WTC11 (cell line): Measurements from ENCODE around the gene CBLB. TPM values are rescaled to one million over a fixed set of nuclear protein-coding genes. Genes with fewer than 3 reads are reported as not detected.

Experiments used
- ATAC-seq: fragments of 200-7000 bp; cut with Tn5 transposase; 2 replicates; pipeline ENCODE4 v1.10.0; 2021; ENCODE audit warnings: mild to moderate bottlenecking, moderate library complexity
- CTCF ChIA-PET: fragments of 300-600 bp; sonication (Branson Sonifier 250); formaldehyde crosslinking; loops from one replicate; lab custom pipeline; 2021; ENCODE audit warnings: antibody characterized with exemption; lab: Charles Lee
- POLR2A ChIA-PET: fragments of 350-600 bp; sonication (Branson Sonifier 250); formaldehyde crosslinking; loops from one replicate; lab custom pipeline; 2021; ENCODE audit warnings: antibody characterized with exemption; lab: Charles Lee
- DNase-seq: peaks from one replicate; pipeline ENCODE4 v3.0.0; 2021; ENCODE audit warnings: low spot score
- H3K27ac Mint-ChIP-seq: 2 replicates; pipeline ENCODE4 v1.8.0; 2021; ENCODE audit warnings: mixed read lengths
- H3K27me3 Mint-ChIP-seq: 2 replicates; pipeline ENCODE4 v1.8.0; 2021; ENCODE audit warnings: low read depth, mild to moderate bottlenecking, moderate library complexity, mixed read lengths
- H3K36me3 Mint-ChIP-seq: 2 replicates; pipeline ENCODE4 v1.8.0; 2021; ENCODE audit warnings: mixed read lengths
- H3K4me1 Mint-ChIP-seq: 2 replicates; pipeline ENCODE4 v1.8.0; 2022; ENCODE audit warnings: mixed read lengths
- H3K4me3 Mint-ChIP-seq: 2 replicates; pipeline ENCODE4 v1.8.0; 2021; ENCODE audit warnings: mild to moderate bottlenecking, moderate library complexity, mixed read lengths
- H3K9me3 Mint-ChIP-seq: 2 replicates; pipeline ENCODE4 v1.8.0; 2021; ENCODE audit warnings: mixed read lengths
- ELF4 ChIP-seq: sonication (generic); formaldehyde crosslinking; IDR thresholded peaks from 2 replicates; pipeline ENCODE4 v1.8.1; 2022; ENCODE audit warnings: low read depth, mild to moderate bottlenecking, moderate library complexity, missing genetic modification reagents
- GTF2I ChIP-seq: fragments of 250-450 bp; sonication (Bioruptor Pico); conservative IDR thresholded peaks from 2 replicates; pipeline ENCODE4 v1.4.0; 2021; ENCODE audit warnings: mild to moderate bottlenecking
- HMGA2 ChIP-seq: fragments of 250-450 bp; sonication (Bioruptor Pico); IDR thresholded peaks from 2 replicates; pipeline ENCODE4 v1.4.0; 2021; ENCODE audit warnings: mild to moderate bottlenecking, moderate library complexity
- JAZF1 ChIP-seq: fragments of 250-450 bp; sonication (Bioruptor Pico); IDR thresholded peaks from 2 replicates; pipeline ENCODE4 v1.9.0; 2021; ENCODE audit warnings: moderate library complexity, mild to moderate bottlenecking, inconsistent platforms
- MXD4 ChIP-seq: fragments of 250-450 bp; sonication (Bioruptor Pico); IDR thresholded peaks from 2 replicates; pipeline ENCODE4 v1.8.0; 2021; ENCODE audit warnings: mild to moderate bottlenecking, moderate library complexity, borderline replicate concordance
- NFATC4 ChIP-seq: fragments of 250-450 bp; sonication (Bioruptor Pico); IDR thresholded peaks from 2 replicates; pipeline ENCODE4 v1.9.0; 2021; ENCODE audit warnings: mild to moderate bottlenecking
- NR2C2 ChIP-seq: sonication (generic); formaldehyde crosslinking; IDR thresholded peaks from 2 replicates; pipeline ENCODE4 v1.8.0; 2022; ENCODE audit warnings: mild to moderate bottlenecking, missing genetic modification reagents
- SOX15 ChIP-seq: fragments of 250-450 bp; sonication (Bioruptor Pico); IDR thresholded peaks from 2 replicates; pipeline ENCODE4 v1.9.0; 2021; ENCODE audit warnings: mild to moderate bottlenecking
- ZNF219 ChIP-seq: sonication (generic); formaldehyde crosslinking; IDR thresholded peaks from 2 replicates; pipeline ENCODE4 v1.8.0; 2023; ENCODE audit warnings: missing genetic modification reagents, mild to moderate bottlenecking, borderline replicate concordance
- ZNF232 ChIP-seq: sonication (generic); formaldehyde crosslinking; IDR thresholded peaks from 2 replicates; pipeline ENCODE4 v1.8.0; 2022; ENCODE audit warnings: mild to moderate bottlenecking, missing genetic modification reagents
- ZNF423 ChIP-seq: fragments of 250-450 bp; sonication (Bioruptor Pico); IDR thresholded peaks from 2 replicates; pipeline ENCODE4 v2.1.2; 2022; ENCODE audit warnings: mild to moderate bottlenecking, moderate library complexity
- ZNF671 ChIP-seq: fragments of 250-450 bp; sonication (Bioruptor Pico); IDR thresholded peaks from 2 replicates; pipeline ENCODE4 v1.8.0; 2021; ENCODE audit warnings: mild to moderate bottlenecking
- total RNA-seq: library from RNA; stranded (reverse); gene quantifications from 3 replicates; pipeline ENCODE4 v1.2.3, GENCODE V29; 2021
- TF ChIP-seq, protein P1 (sequence below): sonication (generic); formaldehyde crosslinking; IDR thresholded peaks from 2 replicates; pipeline ENCODE4 v1.8.0; 2022; ENCODE audit warnings: missing genetic modification reagents
- TF ChIP-seq, protein P2 (sequence below): fragments of 250-450 bp; sonication (Bioruptor Pico); IDR thresholded peaks from 2 replicates; pipeline ENCODE4 v1.8.0; 2021; ENCODE audit warnings: mild to moderate bottlenecking
- TF ChIP-seq, protein P3 (sequence below): fragments of 250-450 bp; sonication (Bioruptor Pico); IDR thresholded peaks from 2 replicates; pipeline ENCODE4 v1.9.0; 2021; ENCODE audit warnings: mild to moderate bottlenecking
- TF ChIP-seq, protein P4 (sequence below): sonication (generic); formaldehyde crosslinking; IDR thresholded peaks from 2 replicates; pipeline ENCODE4 v1.8.1; 2023; ENCODE audit warnings: mild to moderate bottlenecking, missing genetic modification reagents
- TF ChIP-seq, protein P5 (sequence below): sonication (generic); formaldehyde crosslinking; IDR thresholded peaks from 2 replicates; pipeline ENCODE4 v1.8.1; 2022; ENCODE audit warnings: mild to moderate bottlenecking, moderate library complexity, missing genetic modification reagents
- TF ChIP-seq, protein P6 (sequence below): fragments of 250-450 bp; sonication (Bioruptor Pico); IDR thresholded peaks from 2 replicates; pipeline ENCODE4 v2.1.2; 2022; ENCODE audit warnings: mild to moderate bottlenecking, moderate library complexity
- TF ChIP-seq, protein P7 (sequence below): fragments of 250-450 bp; sonication (Bioruptor Pico); conservative IDR thresholded peaks from 2 replicates; pipeline ENCODE4 v1.9.0; 2021; ENCODE audit warnings: mild to moderate bottlenecking
- TF ChIP-seq, protein P8 (sequence below): sonication (generic); formaldehyde crosslinking; conservative IDR thresholded peaks from 2 replicates; pipeline ENCODE4 v1.8.1; 2023; ENCODE audit warnings: mild to moderate bottlenecking, low read depth, missing genetic modification reagents, moderate library complexity

CBLB gene
- total RNA-seq, 1 experiment from 2014 or later: 19.8 TPM

DNA sequence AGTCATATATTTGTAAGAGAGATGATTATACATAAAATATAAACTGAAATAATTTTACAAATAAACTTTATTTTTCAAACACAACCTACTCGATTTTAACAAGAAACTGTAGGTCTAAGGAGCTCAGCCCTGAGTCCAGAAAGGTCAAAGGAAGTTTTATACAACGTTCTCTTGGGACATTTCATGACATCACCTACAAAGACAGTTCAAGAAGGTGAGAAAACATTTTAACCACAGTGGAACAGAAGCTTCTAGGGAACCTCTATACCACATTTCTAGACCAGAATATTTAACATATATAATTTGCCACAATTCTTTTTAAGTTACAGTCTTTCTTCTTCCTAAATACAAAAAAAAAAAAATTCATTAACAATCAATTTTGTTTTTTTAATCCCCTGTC, 40.1 kb downstream of the CBLB start (continued):
- TF ChIP-seq, protein P1, sequence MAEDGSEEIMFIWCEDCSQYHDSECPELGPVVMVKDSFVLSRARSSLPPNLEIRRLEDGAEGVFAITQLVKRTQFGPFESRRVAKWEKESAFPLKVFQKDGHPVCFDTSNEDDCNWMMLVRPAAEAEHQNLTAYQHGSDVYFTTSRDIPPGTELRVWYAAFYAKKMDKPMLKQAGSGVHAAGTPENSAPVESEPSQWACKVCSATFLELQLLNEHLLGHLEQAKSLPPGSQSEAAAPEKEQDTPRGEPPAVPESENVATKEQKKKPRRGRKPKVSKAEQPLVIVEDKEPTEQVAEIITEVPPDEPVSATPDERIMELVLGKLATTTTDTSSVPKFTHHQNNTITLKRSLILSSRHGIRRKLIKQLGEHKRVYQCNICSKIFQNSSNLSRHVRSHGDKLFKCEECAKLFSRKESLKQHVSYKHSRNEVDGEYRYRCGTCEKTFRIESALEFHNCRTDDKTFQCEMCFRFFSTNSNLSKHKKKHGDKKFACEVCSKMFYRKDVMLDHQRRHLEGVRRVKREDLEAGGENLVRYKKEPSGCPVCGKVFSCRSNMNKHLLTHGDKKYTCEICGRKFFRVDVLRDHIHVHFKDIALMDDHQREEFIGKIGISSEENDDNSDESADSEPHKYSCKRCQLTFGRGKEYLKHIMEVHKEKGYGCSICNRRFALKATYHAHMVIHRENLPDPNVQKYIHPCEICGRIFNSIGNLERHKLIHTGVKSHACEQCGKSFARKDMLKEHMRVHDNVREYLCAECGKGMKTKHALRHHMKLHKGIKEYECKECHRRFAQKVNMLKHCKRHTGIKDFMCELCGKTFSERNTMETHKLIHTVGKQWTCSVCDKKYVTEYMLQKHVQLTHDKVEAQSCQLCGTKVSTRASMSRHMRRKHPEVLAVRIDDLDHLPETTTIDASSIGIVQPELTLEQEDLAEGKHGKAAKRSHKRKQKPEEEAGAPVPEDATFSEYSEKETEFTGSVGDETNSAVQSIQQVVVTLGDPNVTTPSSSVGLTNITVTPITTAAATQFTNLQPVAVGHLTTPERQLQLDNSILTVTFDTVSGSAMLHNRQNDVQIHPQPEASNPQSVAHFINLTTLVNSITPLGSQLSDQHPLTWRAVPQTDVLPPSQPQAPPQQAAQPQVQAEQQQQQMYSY: no peak
- TF ChIP-seq ZNF671 (CRISPR knock-in tag) (no peak), ZNF232 (CRISPR knock-in tag) (no peak), ZNF423 (CRISPR knock-in tag) (no peak), HMGA2 (CRISPR knock-in tag) (no peak), ZNF219 (CRISPR knock-in tag) (no peak), NR2C2 (CRISPR knock-in tag) (no peak), MXD4 (CRISPR knock-in tag) (no peak), ELF4 (CRISPR knock-in tag) (no peak), SOX15 (CRISPR knock-in tag) (no peak)
- TF ChIP-seq, protein P2, sequence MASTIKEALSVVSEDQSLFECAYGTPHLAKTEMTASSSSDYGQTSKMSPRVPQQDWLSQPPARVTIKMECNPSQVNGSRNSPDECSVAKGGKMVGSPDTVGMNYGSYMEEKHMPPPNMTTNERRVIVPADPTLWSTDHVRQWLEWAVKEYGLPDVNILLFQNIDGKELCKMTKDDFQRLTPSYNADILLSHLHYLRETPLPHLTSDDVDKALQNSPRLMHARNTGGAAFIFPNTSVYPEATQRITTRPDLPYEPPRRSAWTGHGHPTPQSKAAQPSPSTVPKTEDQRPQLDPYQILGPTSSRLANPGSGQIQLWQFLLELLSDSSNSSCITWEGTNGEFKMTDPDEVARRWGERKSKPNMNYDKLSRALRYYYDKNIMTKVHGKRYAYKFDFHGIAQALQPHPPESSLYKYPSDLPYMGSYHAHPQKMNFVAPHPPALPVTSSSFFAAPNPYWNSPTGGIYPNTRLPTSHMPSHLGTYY (CRISPR knock-in tag): no peak
- TF ChIP-seq, protein P3, sequence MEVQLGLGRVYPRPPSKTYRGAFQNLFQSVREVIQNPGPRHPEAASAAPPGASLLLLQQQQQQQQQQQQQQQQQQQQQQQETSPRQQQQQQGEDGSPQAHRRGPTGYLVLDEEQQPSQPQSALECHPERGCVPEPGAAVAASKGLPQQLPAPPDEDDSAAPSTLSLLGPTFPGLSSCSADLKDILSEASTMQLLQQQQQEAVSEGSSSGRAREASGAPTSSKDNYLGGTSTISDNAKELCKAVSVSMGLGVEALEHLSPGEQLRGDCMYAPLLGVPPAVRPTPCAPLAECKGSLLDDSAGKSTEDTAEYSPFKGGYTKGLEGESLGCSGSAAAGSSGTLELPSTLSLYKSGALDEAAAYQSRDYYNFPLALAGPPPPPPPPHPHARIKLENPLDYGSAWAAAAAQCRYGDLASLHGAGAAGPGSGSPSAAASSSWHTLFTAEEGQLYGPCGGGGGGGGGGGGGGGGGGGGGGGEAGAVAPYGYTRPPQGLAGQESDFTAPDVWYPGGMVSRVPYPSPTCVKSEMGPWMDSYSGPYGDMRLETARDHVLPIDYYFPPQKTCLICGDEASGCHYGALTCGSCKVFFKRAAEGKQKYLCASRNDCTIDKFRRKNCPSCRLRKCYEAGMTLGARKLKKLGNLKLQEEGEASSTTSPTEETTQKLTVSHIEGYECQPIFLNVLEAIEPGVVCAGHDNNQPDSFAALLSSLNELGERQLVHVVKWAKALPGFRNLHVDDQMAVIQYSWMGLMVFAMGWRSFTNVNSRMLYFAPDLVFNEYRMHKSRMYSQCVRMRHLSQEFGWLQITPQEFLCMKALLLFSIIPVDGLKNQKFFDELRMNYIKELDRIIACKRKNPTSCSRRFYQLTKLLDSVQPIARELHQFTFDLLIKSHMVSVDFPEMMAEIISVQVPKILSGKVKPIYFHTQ (CRISPR knock-in tag): no peak

DNA sequence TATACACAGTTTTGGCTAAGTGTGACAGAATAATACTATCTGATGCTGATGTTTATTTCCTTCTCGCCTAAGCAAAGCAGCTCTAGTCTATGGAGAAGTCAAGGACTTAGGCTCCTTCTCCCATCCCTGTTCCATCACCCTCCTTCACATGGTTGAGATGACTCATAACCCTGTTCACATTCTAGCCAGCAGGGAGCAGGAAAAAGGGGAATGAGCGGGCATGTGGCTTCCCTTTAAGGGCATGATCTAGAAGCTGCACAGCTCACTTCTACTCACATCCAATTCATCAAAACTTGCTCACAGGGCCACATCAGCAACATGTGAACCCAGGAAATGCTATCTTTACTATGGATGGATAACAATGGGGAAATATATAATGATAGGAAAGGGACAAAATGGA, 40.9 kb downstream of the CBLB start:
- ATAC-seq (peak; percentile 92), DNase-seq (no peak)
- Mint-ChIP-seq H3K27me3 (no peaks in the 10 kb centered on the region), H3K4me3 (no peak overlapping the region), H3K9me3 (no peaks in the 10 kb centered on the region), H3K4me1 (peaks cover 23% of the 10 kb centered on the region), H3K36me3 (peaks cover 5% of the 10 kb centered on the region; the same call in 1 of the 2 replicates), H3K27ac (no peak overlapping the region; the same call in 1 of the 2 replicates)
- POLR2A ChIA-PET: no interaction called here
- CTCF ChIA-PET: no interaction called here
- TF ChIP-seq, protein P4, sequence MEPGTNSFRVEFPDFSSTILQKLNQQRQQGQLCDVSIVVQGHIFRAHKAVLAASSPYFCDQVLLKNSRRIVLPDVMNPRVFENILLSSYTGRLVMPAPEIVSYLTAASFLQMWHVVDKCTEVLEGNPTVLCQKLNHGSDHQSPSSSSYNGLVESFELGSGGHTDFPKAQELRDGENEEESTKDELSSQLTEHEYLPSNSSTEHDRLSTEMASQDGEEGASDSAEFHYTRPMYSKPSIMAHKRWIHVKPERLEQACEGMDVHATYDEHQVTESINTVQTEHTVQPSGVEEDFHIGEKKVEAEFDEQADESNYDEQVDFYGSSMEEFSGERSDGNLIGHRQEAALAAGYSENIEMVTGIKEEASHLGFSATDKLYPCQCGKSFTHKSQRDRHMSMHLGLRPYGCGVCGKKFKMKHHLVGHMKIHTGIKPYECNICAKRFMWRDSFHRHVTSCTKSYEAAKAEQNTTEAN: no peak
- TF ChIP-seq JAZF1 (no peak), NFATC4 (CRISPR knock-in tag) (no peak), GTF2I (no peak)
- TF ChIP-seq, protein P5, sequence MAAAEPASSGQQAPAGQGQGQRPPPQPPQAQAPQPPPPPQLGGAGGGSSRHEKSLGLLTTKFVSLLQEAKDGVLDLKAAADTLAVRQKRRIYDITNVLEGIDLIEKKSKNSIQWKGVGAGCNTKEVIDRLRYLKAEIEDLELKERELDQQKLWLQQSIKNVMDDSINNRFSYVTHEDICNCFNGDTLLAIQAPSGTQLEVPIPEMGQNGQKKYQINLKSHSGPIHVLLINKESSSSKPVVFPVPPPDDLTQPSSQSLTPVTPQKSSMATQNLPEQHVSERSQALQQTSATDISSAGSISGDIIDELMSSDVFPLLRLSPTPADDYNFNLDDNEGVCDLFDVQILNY (CRISPR knock-in tag): no peak
- TF ChIP-seq, protein P6, sequence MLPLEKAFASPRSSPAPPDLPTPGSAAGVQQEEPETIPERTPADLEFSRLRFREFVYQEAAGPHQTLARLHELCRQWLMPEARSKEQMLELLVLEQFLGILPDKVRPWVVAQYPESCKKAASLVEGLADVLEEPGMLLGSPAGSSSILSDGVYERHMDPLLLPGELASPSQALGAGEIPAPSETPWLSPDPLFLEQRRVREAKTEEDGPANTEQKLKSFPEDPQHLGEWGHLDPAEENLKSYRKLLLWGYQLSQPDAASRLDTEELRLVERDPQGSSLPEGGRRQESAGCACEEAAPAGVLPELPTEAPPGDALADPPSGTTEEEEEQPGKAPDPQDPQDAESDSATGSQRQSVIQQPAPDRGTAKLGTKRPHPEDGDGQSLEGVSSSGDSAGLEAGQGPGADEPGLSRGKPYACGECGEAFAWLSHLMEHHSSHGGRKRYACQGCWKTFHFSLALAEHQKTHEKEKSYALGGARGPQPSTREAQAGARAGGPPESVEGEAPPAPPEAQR (CRISPR knock-in tag): no peak
- TF ChIP-seq, protein P7, sequence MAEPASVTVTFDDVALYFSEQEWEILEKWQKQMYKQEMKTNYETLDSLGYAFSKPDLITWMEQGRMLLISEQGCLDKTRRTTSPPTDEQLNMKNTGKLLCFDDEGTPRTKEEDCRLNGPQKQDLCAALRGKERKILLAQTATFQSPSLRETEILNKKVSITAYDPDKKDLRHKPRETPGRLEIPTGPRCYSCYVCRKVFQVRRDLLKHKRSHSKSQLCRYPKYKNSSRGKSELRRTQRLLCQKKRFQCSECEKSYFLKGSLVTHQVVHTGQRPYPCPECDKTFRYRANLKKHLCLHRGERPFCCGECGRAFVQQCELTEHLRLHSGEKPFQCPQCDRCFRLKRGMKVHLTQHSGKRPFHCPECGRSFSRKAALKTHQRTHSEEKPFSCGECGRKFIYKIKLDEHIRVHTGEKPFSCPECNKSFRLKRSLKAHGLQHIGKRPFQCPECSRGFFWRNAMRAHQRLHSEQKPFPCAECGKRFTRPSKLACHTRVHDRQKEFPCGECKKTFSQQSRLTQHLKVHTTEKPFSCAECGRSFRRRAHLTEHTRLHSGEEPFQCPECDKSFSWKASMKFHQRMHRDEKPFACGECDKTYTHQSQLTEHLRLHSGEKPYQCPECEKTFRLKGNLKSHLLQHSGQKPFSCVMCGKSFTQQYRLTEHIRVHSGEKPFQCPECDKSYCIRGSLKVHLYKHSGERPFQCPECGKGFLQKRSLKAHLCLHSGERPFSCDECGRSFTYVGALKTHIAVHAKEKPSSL (CRISPR knock-in tag): no peak
- TF ChIP-seq, protein P8, sequence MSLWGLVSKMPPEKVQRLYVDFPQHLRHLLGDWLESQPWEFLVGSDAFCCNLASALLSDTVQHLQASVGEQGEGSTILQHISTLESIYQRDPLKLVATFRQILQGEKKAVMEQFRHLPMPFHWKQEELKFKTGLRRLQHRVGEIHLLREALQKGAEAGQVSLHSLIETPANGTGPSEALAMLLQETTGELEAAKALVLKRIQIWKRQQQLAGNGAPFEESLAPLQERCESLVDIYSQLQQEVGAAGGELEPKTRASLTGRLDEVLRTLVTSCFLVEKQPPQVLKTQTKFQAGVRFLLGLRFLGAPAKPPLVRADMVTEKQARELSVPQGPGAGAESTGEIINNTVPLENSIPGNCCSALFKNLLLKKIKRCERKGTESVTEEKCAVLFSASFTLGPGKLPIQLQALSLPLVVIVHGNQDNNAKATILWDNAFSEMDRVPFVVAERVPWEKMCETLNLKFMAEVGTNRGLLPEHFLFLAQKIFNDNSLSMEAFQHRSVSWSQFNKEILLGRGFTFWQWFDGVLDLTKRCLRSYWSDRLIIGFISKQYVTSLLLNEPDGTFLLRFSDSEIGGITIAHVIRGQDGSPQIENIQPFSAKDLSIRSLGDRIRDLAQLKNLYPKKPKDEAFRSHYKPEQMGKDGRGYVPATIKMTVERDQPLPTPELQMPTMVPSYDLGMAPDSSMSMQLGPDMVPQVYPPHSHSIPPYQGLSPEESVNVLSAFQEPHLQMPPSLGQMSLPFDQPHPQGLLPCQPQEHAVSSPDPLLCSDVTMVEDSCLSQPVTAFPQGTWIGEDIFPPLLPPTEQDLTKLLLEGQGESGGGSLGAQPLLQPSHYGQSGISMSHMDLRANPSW (CRISPR knock-in tag): no peak
